HEK293T (cell line): Measurements from ENCODE around the gene COQ9.

Experiments used
- BHLHE40 ChIP-seq: fragments of 450-650 bp; IDR thresholded peaks from 2 replicates; pipeline ENCODE4 v1.6.1; 2016; ENCODE audit warnings: mild to moderate bottlenecking, moderate library complexity, borderline replicate concordance
- CTBP1 ChIP-seq: fragments of 450-650 bp; IDR thresholded peaks from 2 replicates; pipeline ENCODE4 v1.6.1; 2016; ENCODE audit warnings: borderline replicate concordance
- ELF4 ChIP-seq: fragments of 450-650 bp; IDR thresholded peaks from 2 replicates; pipeline ENCODE4 v1.6.1; 2017; ENCODE audit warnings: antibody characterized with exemption
- FOXK2 ChIP-seq: fragments of 450-650 bp; IDR thresholded peaks from 2 replicates; pipeline ENCODE4 v1.6.1; 2016; ENCODE audit warnings: mild to moderate bottlenecking
- FOXM1 ChIP-seq: fragments of 450-650 bp; IDR thresholded peaks from 2 replicates; pipeline ENCODE4 v1.6.1; 2017; ENCODE audit warnings: mild to moderate bottlenecking, borderline replicate concordance
- HDGF ChIP-seq: fragments of 450-650 bp; IDR thresholded peaks from 2 replicates; pipeline ENCODE4 v1.6.1; 2017; ENCODE audit warnings: antibody characterized with exemption, borderline replicate concordance
- NFRKB ChIP-seq: fragments of 450-650 bp; IDR thresholded peaks from 2 replicates; pipeline ENCODE4 v1.6.1; 2016; ENCODE audit warnings: mild to moderate bottlenecking, moderate library complexity
- TARDBP ChIP-seq: fragments of 450-650 bp; IDR thresholded peaks from 2 replicates; pipeline ENCODE4 v1.6.1; 2016
- TF ChIP-seq, protein P1 (sequence below): fragments of 450-650 bp; IDR thresholded peaks from 2 replicates; pipeline ENCODE4 v1.6.1; 2016

GRCh38 chr16:57435838-57436237 lies 11.4 kb upstream of the COQ9 start:
- TF ChIP-seq TARDBP: no peak
- no peak for TF ChIP-seq FOXM1
- TF ChIP-seq ELF4: no peak
- no peak for TF ChIP-seq NFRKB
- no peak for TF ChIP-seq HDGF
- TF ChIP-seq CTBP1: no peak
- TF ChIP-seq FOXK2: no peak
- TF ChIP-seq, protein P1, sequence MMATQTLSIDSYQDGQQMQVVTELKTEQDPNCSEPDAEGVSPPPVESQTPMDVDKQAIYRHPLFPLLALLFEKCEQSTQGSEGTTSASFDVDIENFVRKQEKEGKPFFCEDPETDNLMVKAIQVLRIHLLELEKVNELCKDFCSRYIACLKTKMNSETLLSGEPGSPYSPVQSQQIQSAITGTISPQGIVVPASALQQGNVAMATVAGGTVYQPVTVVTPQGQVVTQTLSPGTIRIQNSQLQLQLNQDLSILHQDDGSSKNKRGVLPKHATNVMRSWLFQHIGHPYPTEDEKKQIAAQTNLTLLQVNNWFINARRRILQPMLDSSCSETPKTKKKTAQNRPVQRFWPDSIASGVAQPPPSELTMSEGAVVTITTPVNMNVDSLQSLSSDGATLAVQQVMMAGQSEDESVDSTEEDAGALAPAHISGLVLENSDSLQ: no peak
- no peak for TF ChIP-seq BHLHE40
